KMS-11 (cell line): ENCODE data around the gene KLF18.

ENCODE experiments used
- H2AFZ ChIP-seq: fragments of 200-600 bp; sonication (generic); 2 replicates; pipeline ENCODE4 v1.6.1; 2016; ENCODE audit warnings: antibody characterized with exemption, mixed run types, low read depth
- H3K27ac ChIP-seq: fragments of 200-600 bp; sonication (generic); 2 replicates; pipeline ENCODE4 v1.6.1; 2016; ENCODE audit warnings: mild to moderate bottlenecking, mixed run types
- H3K27me3 ChIP-seq: fragments of 200-600 bp; sonication (generic); 2 replicates; pipeline ENCODE4 v1.6.1; 2017; ENCODE audit warnings: mild to moderate bottlenecking, low read depth, mixed run types, moderate library complexity; ENCODE audit not compliant: insufficient read depth
- H3K36me3 ChIP-seq: fragments of 200-600 bp; sonication (generic); 2 replicates; pipeline ENCODE4 v1.6.1; 2017; ENCODE audit warnings: mild to moderate bottlenecking, mixed run types; ENCODE audit not compliant: insufficient read depth
- H3K4me1 ChIP-seq: fragments of 200-600 bp; sonication (generic); 2 replicates; pipeline ENCODE4 v1.6.1; 2016; ENCODE audit warnings: mild to moderate bottlenecking, low read depth, mixed run types; ENCODE audit not compliant: poor library complexity, severe bottlenecking
- H3K4me2 ChIP-seq: fragments of 200-600 bp; sonication (generic); 2 replicates; pipeline ENCODE4 v1.7.0; 2016; ENCODE audit warnings: mild to moderate bottlenecking, mixed run types
- H3K4me3 ChIP-seq: fragments of 200-600 bp; sonication (generic); IDR thresholded peaks from 2 replicates; pipeline ENCODE4 v1.6.1; 2017; ENCODE audit warnings: low read depth, low read length, mixed read lengths; ENCODE audit not compliant: insufficient read depth
- H3K79me2 ChIP-seq: fragments of 200-600 bp; sonication (generic); 2 replicates; pipeline ENCODE4 v1.6.1; 2016; ENCODE audit warnings: low read depth, mixed run types; ENCODE audit not compliant: insufficient read depth
- H3K9ac ChIP-seq: fragments of 200-600 bp; sonication (generic); 2 replicates; pipeline ENCODE4 v1.6.1; 2016; ENCODE audit warnings: mild to moderate bottlenecking, mixed run types
- H4K20me1 ChIP-seq: fragments of 200-600 bp; sonication (generic); 2 replicates; pipeline ENCODE4 v1.6.1; 2016; ENCODE audit warnings: mild to moderate bottlenecking, mixed run types; ENCODE audit not compliant: insufficient read depth
- TF ChIP-seq, protein P1 (sequence below): fragments of 200-600 bp; sonication (generic); conservative IDR thresholded peaks from 2 replicates; pipeline ENCODE4 v1.6.1; 2017; ENCODE audit warnings: low read depth, mild to moderate bottlenecking, antibody characterized with exemption, low read length, moderate library complexity, mixed read lengths

The KLF18 gene

GRCh38 chr1:44094047-44094446 is 47.4 kb downstream of the KLF18 start:
- no peak overlapping the region for H3K4me2 ChIP-seq
- no peak overlapping the region for H3K4me3 ChIP-seq
- H4K20me1 ChIP-seq = no peaks in the 10 kb centered on the region
- TF ChIP-seq, protein P1, sequence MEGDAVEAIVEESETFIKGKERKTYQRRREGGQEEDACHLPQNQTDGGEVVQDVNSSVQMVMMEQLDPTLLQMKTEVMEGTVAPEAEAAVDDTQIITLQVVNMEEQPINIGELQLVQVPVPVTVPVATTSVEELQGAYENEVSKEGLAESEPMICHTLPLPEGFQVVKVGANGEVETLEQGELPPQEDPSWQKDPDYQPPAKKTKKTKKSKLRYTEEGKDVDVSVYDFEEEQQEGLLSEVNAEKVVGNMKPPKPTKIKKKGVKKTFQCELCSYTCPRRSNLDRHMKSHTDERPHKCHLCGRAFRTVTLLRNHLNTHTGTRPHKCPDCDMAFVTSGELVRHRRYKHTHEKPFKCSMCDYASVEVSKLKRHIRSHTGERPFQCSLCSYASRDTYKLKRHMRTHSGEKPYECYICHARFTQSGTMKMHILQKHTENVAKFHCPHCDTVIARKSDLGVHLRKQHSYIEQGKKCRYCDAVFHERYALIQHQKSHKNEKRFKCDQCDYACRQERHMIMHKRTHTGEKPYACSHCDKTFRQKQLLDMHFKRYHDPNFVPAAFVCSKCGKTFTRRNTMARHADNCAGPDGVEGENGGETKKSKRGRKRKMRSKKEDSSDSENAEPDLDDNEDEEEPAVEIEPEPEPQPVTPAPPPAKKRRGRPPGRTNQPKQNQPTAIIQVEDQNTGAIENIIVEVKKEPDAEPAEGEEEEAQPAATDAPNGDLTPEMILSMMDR = no peak
- H3K27me3 ChIP-seq = no peaks in the 10 kb centered on the region
- H3K36me3 ChIP-seq = no peaks in the 10 kb centered on the region
- H3K27ac ChIP-seq = no peak overlapping the region
- H2AFZ ChIP-seq = no peak overlapping the region
- no peak overlapping the region for H3K9ac ChIP-seq
- no peaks in the 10 kb centered on the region for H3K4me1 ChIP-seq
- H3K79me2 ChIP-seq = no peaks in the 10 kb centered on the region

- Histone ChIP-seq H3K79me2 (no peaks in the 10 kb centered on the region), H3K36me3 (no peaks in the 10 kb centered on the region), H3K4me2 (no peak overlapping the region), H2AFZ (no peak overlapping the region), H4K20me1 (no peaks in the 10 kb centered on the region), H3K9ac (no peak overlapping the region), H3K4me1 (no peaks in the 10 kb centered on the region), H3K27me3 (no peaks in the 10 kb centered on the region), H3K4me3 (no peak overlapping the region), H3K27ac (no peak overlapping the region)
- TF ChIP-seq, protein P1 = no peak
Measured at GRCh38 chr1:44090429-44091252, 50.8 kb downstream of the KLF18 start.

DNA sequence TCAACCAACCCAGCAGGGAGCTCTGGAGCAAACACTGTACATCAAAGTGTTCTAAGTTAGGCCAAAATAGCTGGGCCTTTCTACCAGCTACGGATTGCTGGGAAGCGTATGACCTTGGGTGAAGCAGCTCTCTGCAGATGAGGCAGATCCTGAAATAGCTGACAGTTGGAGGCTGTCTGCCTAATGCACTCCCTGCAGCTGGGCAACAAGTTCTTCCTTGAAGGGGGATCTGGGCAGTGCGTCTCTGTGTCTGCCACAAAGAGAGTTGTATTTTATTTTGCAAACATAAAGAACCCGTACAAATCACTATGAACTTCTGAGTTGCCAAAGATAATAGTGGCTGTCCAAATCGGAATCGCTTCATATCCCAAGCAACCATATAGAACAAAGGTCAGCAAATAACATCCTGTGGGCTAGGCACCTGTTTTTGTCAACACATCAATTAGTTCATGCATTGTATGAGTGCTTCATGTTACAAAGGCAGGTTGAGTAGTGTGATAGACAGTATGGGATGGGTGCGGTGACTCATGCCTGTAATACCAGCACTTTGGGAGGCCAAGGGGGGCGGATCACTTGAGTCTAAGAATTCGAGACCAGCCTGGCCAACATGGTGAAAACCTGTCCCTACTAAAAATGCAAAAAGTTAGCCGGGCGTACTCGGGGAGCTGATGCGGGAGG is 51.9 kb downstream of the KLF18 start:
- H3K27ac ChIP-seq = no peak overlapping the region
- no peaks in the 10 kb centered on the region for H4K20me1 ChIP-seq
- no peak overlapping the region for H3K4me2 ChIP-seq
- TF ChIP-seq, protein P1 = no peak
- H2AFZ ChIP-seq = no peak overlapping the region
- no peaks in the 10 kb centered on the region for H3K79me2 ChIP-seq
- H3K27me3 ChIP-seq = no peaks in the 10 kb centered on the region
- no peaks in the 10 kb centered on the region for H3K36me3 ChIP-seq
- no peaks in the 10 kb centered on the region for H3K4me1 ChIP-seq
- no peak overlapping the region for H3K9ac ChIP-seq
- no peak overlapping the region for H3K4me3 ChIP-seq
